Gastroesophageal sphincter (tissue), 4 donors: ENCODE results near the gene FXYD7. TPM values are rescaled to one million over a fixed set of nuclear protein-coding genes. Genes with fewer than 3 reads are reported as not detected.

ENCODE experiments used
- ATAC-seq: fragments of 150-250 bp; one replicate; pipeline ENCODE4 v1.9.1; 2016; ENCODE audit warnings: mild to moderate bottlenecking, moderate library complexity
- H3K27ac ChIP-seq, 4 donors: fragments of 200-600 bp; sonication (generic) in 3 of 4; 1 replicate in 3 of 4; 2 replicates in 1 of 4; pipeline ENCODE4 v1.5.1; 2016 to 2019
- H3K27me3 ChIP-seq: fragments of 200-600 bp; sonication (generic); one replicate; pipeline ENCODE4 v1.5.1; 2019
- H3K36me3 ChIP-seq, 2 donors: fragments of 200-600 bp; sonication (generic); one replicate each; pipeline ENCODE4 v1.5.1; 2019; ENCODE audit warnings: control low read depth in 1 of 2
- H3K4me1 ChIP-seq, 3 donors: fragments of 200-600 bp; sonication (generic); 1 replicate in 2 of 3; 2 replicates in 1 of 3; pipeline ENCODE4 v1.5.1; 2016 to 2019; ENCODE audit warnings: control low read depth in 2 of 3
- H3K4me3 ChIP-seq, 2 donors: fragments of 200-600 bp; sonication (generic); one replicate each; pipeline ENCODE4 v1.5.1; 2019; ENCODE audit warnings: mild to moderate bottlenecking in 1 of 2, moderate library complexity in 1 of 2
- H3K9me3 ChIP-seq, 3 donors: fragments of 200-600 bp; sonication (generic); one replicate each; pipeline ENCODE4 v1.5.1; 2017 to 2019; ENCODE audit warnings: control low read depth in 2 of 3
- CTCF ChIP-seq, 4 experiments: fragments of 200-600 bp in 2 of 4; fragments of 450-650 bp in 2 of 4; sonication (generic) in 1 of 4; IDR thresholded peaks; one replicate each; pipeline ENCODE4 v1.5.1; 2017 to 2019; ENCODE audit warnings: antibody characterized with exemption in 4 of 4, mild to moderate bottlenecking in 2 of 4, moderate library complexity in 2 of 4
- EP300 ChIP-seq: sonication (generic); formaldehyde crosslinking; IDR thresholded peaks from one replicate; pipeline ENCODE4 v1.6.1; 2017; ENCODE audit warnings: antibody characterized with exemption, mild to moderate bottlenecking
- POLR2A ChIP-seq, 2 donors: fragments of 450-650 bp; IDR thresholded peaks; one replicate each; pipeline ENCODE4 v1.6.1; 2017; ENCODE audit warnings: antibody characterized with exemption in 2 of 2, mild to moderate bottlenecking in 2 of 2, moderate library complexity in 1 of 2
- POLR2AphosphoS5 ChIP-seq: sonication (generic); formaldehyde crosslinking; IDR thresholded peaks from one replicate; pipeline ENCODE4 v1.6.1; 2017; ENCODE audit warnings: antibody characterized with exemption
- WGBS, 2 donors: methylation state at CpG; one replicate each; pipeline ENCODE4 v1.1.5; 2018; ENCODE audit warnings: low coverage in 1 of 2; 5-methylcytosine and 5-hydroxymethylcytosine counted together
- total RNA-seq, 4 donors: library from RNA; depleted of rRNA; stranded (reverse); fragments of >200 nt; gene quantifications; one replicate each; pipeline ENCODE4 v1.1.0, GENCODE V29; 2016

Gene FXYD7
- total RNA-seq, 4 donors from 2014 or later: not detected

- Histone ChIP-seq H3K4me1 (no peaks in the 10 kb centered on the region), H3K36me3 (no peaks in the 10 kb centered on the region), H3K4me3 (no peak overlapping the region), H3K27me3 (peaks cover 14% of the 10 kb centered on the region), H3K9me3 (no peaks in the 10 kb centered on the region), H3K27ac (no peak overlapping the region)
- TF ChIP-seq POLR2A (IDR thresholded peaks at IDR 0.05): no peak
- TF ChIP-seq EP300: no peak
- no peak for TF ChIP-seq CTCF (IDR thresholded peaks at IDR 0.05)
- no peak for TF ChIP-seq POLR2AphosphoS5
- ATAC-seq: no peak
- 65 to 72% methylated on average over 2 to 3 of the region's 3 CpGs for WGBS, 2 donors
These were observed 33.1 kb downstream of the FXYD7 start for GRCh38 chr19:35176181-35176570.

- WGBS, 2 donors: 64 to 81% methylated on average over 7 of the region's 7 CpGs
- no peak overlapping the region for H3K4me3 ChIP-seq
- H3K4me1 ChIP-seq: no peaks in the 10 kb centered on the region
- H3K9me3 ChIP-seq: peaks cover 0 to 3% (median 0%) of the 10 kb centered on the region in 3 donors
- peaks cover 14% of the 10 kb centered on the region for H3K27me3 ChIP-seq
- TF ChIP-seq CTCF (IDR thresholded peaks at IDR 0.05) (no peak), POLR2A (IDR thresholded peaks at IDR 0.05) (no peak), POLR2AphosphoS5 (no peak), EP300 (no peak)
- H3K36me3 ChIP-seq: no peaks in the 10 kb centered on the region
- no peak overlapping the region for H3K27ac ChIP-seq
- no peak for ATAC-seq
These were observed 34.6 kb downstream of the FXYD7 start for GRCh38 chr19:35177377-35178274.

- no peak overlapping the region for H3K4me3 ChIP-seq
- no peak overlapping the region for H3K27ac ChIP-seq
- TF ChIP-seq POLR2AphosphoS5: no peak
- no peaks in the 10 kb centered on the region for H3K36me3 ChIP-seq
- 62 to 100% methylated on average over 1 to 2 of the region's 2 CpGs for WGBS, 2 donors
- ATAC-seq: peak; percentile 73
- no peaks in the 10 kb centered on the region for H3K4me1 ChIP-seq
- peaks cover 0 to 10% (median 0%) of the 10 kb centered on the region in 3 donors for H3K9me3 ChIP-seq
- peaks cover 14% of the 10 kb centered on the region for H3K27me3 ChIP-seq
These were observed 35.6 kb downstream of the FXYD7 start for GRCh38 chr19:35178701-35179100.

GRCh38 chr19:35179830-35180229 is 36.8 kb downstream of the FXYD7 start:
- TF ChIP-seq CTCF (IDR thresholded peaks at IDR 0.05) (no peak), EP300 (no peak), POLR2AphosphoS5 (no peak), POLR2A (IDR thresholded peaks at IDR 0.05) (no peak)
- H3K4me3 ChIP-seq: no peak overlapping the region
- WGBS, 2 donors: 49 to 68% methylated on average over 2 to 3 of the region's 3 CpGs

GRCh38 chr19:35181387-35181786 is 38.3 kb downstream of the FXYD7 start:
- TF ChIP-seq POLR2AphosphoS5 (no peak), POLR2A (IDR thresholded peaks at IDR 0.05) (no peak), CTCF (IDR thresholded peaks at IDR 0.05) (no peak), EP300 (no peak)

More at GRCh38 chr19:35179830-35180229, 36.8 kb downstream of the FXYD7 start:
- H3K27me3 ChIP-seq: peaks cover 14% of the 10 kb centered on the region
- H3K36me3 ChIP-seq: no peaks in the 10 kb centered on the region
- H3K4me1 ChIP-seq: no peaks in the 10 kb centered on the region
- H3K27ac ChIP-seq: no peak overlapping the region
- ATAC-seq: no peak
- H3K9me3 ChIP-seq: peaks cover 0 to 18% (median 0%) of the 10 kb centered on the region in 3 donors

More at GRCh38 chr19:35181387-35181786, 38.3 kb downstream of the FXYD7 start:
- H3K4me1 ChIP-seq: no peaks in the 10 kb centered on the region
- H3K27me3 ChIP-seq: peaks cover 7% of the 10 kb centered on the region
- H3K4me3 ChIP-seq: no peak overlapping the region
- peaks cover 0 to 18% (median 0%) of the 10 kb centered on the region in 3 donors for H3K9me3 ChIP-seq
- 73 to 76% methylated on average over 1 of the region's 1 CpG for WGBS, 2 donors
- H3K36me3 ChIP-seq: no peaks in the 10 kb centered on the region
- ATAC-seq: no peak
- H3K27ac ChIP-seq: no peak overlapping the region
